GM19324 (cell line): ENCODE data around the gene ADARB2.
"Not testable (repeated sequence)": the region's sequence is repeated elsewhere in the genome, so short reads cannot be mapped to it uniquely, and the experiment has no call there.

Source experiments
- ATAC-seq: cut with Tn5 transposase; IDR thresholded peaks from one replicate; pipeline ENCODE4 v1.9.1; 2021; ENCODE audit warnings: mild to moderate bottlenecking, moderate library complexity; ENCODE audit not compliant: unreplicated experiment, low FRiP score

ADARB2 gene

DNA sequence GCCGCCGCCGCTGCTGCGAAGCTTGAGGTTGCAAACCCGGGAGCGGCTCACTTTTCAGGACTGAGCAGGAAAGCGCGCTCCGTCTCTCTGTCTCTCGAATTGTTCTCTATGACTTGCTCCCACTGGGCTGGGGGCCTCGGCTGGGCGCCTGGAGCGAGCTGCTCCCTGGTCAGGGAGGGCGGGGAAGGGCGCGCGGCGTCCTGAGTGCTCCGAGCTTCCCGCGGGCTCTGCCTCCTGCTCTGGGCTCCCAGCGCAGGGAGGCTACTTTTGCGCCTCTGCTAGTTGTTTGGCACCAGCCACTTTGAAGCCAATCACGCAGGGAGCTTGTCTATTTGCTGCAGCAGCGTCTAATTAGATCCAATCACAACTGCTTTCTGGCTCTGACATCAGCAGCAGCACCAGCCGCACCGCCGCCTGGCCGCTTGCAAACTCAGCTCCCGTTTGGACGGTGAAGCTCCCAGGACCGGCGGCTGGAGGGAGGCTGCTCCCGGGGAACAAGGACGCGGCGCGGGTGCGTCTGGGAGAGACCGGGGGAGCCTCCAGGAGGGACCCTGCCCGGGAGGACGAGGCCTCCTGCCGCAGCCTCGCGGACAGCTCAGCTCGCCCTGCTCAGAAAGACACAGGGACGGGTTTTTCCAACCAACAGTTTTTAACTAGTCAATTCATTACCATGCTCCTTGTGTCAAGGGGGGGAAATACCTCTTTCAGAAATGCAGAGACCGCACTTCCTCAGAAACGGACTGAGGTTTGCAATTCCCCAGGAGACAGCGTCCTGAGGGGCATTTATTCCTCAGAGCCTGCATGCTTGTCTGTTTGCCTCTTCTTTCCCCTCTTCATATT is at the start of gene ADARB2:
TSS of gene ADARB2 (minus strand) at position 304 of the 840 bp plus-strand sequence.
- peak; percentile 47 for ATAC-seq

DNA sequence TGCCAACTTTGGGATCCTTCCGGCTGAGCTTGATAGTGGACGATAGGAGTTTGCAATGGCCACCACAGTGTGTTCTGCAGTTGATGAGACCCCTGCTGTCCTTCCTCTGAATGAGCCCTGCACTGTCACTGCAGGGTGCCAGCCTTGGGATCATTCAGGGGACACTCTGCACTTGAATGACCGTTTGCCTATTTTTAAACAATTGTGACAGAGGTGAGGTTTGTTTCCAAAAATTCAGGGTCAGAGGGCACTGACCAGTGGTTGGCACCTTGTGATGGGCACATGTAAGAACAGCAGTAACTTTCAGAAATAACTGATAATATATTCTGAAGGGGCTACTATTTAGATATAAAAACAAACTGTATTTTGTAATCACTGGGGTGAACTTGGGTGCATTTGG is 48.5 kb upstream of the ADARB2 start:
- no peak for ATAC-seq

DNA sequence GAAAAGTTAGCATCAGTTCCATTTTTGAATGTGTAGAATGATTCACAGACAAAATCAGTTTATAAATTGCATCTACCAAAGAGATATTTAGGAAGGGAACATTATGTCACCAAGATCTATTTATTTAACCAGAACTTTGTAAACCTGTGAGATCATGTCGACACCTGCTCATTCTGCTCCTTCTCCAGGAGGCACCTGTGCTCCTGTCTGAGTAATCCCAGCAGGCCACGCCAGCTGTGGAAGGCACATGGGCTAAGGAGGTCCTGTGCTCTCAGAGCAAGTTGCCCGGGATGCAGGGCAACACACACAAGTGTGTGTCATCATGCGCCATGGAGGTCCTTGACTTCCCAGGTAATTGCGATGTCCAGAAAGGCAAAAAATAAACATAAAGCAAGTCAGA is 45.5 kb upstream of the ADARB2 start:
- ATAC-seq = no peak

DNA sequence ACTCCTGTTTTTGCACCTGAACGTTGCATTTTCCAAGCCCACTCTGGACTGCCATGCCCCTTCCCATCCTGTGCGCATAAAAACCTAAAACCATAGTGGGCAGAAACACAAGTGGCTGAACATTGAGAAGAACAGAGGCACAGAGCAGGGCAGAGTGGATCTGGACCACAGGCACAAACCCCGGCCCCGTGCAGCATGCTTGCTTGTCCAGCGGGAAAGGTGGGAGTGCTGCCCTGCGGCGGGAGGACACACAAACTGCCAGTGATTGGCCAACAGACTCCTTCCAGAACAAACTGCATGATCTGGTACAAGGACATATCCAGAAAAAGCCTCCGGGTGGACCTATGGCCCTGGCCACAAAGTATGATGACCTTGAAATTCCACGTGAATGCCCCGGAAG is 42.5 kb upstream of the ADARB2 start:
- no peak for ATAC-seq

DNA sequence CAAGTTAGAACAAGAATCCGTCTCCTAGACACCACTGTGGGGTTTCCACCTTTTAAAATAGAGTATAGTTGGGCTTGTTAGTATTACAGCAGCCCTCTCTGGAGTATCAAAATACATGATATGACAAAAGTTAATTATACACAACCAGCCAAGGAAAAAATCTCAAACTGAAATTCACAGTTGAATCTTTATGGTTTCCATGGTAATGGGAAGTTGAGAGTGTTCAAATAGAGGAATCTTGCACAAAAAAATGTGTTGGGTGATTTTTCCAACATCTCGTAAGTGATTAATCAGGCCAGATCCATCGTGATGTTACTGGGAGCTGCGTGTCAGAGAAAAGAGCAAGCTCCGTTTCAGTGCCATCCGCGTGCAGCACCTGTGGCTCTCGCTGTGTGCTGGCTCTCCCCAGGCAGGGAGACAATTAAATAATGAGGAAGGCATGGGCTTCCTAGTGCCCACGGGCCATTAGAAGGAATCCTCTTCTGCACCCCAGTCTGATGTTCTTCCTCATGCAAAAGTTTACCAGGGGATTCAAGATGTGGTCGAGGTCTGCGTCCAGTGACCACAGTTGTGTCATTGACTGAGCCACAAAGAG is 41.1 kb upstream of the ADARB2 start:
- no peak for ATAC-seq

DNA sequence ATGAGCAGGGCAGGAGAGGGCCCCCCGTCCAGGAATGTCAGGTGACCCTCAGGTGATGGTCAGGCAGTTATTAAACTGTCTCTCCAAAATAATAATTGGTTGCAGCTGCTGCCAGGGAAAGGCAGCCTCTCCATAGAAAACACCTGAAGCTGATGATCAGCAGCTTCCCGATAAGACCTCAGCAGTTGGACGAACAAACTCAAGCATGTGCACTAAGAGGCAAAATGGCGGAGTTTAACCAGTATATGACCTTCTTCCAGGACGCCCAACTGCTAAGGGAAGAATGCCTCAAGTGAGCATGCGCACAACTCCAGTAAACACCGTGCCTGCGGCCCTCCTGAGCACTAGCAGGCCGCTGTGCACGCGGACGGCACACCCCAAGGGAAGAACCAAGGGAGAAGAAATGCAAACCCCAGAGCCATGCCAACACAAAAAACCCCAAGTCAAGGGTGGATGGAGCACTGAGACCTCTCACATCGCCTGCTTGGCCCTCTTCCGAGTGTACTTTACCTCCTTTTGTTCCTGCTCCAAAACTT is 38.9 kb upstream of the ADARB2 start:
- ATAC-seq = no peak

DNA sequence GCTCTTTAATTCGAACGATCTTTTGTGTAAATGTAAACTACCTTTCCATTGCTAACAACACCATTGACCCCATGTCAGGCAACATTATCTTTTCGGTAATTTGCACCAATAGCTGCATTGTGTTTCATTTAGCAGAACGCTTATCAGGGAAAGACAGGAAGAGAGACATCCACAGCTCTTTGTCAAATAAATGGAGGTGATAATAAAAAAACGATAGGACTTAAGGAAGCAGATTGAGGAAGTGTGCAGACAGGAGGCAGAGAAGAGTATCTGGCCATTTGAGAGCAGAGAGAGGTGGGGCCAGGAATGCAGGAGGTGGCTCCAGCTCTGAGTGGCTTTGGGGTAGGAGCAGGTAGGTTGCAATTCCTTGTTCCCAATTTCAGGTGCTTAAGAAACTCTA is 37.5 kb upstream of the ADARB2 start:
- ATAC-seq = no peak

DNA sequence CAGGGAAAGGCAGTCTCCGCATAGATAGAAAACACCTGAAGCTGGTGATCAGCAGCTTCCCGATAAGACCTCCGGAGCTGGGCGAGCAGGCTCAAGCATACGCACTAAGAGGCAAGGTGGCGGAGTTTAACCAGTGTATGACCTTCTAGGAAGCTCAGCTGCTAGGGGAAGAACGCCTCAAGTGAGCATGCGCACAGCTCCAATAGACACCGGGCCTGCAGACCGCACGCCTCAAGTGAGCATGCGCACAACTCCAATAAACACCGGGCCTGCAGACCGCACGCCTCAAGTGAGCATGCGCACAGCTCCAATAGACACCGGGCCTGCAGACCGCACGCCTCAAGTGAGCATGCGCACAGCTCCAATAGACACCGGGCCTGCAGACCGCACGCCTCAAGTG is 35.9 kb upstream of the ADARB2 start:
- ATAC-seq = not testable (repeated sequence)

DNA sequence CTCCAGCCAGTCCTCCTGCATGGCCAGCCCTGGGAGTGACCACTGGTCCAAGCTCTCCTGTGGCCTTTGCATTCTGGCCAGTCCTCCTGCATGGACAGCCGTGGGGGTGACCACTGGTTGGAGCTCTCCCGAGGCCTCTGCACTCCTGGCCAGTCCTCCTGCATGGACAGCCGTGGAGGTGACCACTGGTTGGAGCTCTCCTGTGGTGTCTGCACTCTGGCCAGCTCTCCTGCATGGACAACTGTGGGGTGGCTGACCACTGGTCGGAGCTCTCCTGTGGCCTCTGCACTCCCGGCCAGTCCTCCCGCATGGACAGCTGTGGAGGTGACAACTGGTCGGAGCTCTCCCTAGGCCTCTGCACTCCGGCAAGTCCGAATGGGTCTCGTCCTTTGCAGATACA is 28.7 kb upstream of the ADARB2 start:
- no peak for ATAC-seq

DNA sequence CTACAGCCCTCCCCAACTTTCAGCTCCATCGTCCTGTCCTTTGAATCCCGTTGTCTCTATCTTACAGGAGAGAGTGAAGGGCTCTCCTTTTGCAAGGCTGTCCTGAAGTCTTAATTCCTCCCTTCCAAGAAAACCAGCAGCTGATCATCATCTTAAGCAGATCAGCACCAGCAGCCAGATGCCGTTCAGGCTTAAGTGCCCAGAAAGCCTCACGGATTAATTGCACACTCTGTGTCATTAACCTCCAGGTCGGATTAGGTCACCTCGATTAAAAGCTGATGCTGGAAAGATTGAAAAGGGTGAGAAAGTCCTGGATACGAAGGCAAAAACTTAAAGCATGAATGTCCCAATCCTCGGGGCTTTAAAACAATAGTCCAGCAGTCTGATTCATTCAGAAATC is 24.8 kb upstream of the ADARB2 start:
- no peak for ATAC-seq

DNA sequence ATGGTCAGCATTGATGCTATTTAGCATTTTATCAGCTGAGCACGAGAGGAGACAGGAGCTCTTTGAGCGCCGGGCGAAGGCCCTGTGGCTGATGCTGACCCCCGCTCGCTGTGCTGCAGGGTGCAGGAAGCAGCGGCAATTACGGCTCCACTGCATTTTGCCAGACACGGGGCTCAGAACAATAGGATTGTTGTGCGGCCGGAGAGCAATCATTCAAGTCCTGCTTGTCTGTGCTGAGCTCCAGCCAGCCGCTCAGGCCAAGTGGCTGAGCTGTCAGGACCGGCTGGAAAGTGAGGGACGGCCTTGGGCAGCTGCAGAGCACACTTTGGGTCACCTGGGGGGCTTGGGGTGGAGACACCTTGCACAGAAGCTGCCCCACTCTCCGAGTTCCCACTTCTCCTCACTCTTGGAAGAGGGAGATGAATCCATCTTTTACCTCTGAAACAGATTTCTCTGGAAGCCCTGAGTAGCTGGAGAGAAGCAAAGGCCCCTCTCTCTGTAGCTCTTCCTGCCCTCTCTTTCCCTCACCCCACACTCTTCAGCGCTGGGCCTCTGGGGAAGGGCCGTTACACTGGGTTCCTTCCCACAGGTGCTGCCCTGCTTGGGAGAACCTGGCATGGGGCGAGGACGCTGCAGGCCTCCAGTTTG is 17.3 kb upstream of the ADARB2 start:
- ATAC-seq = no peak

DNA sequence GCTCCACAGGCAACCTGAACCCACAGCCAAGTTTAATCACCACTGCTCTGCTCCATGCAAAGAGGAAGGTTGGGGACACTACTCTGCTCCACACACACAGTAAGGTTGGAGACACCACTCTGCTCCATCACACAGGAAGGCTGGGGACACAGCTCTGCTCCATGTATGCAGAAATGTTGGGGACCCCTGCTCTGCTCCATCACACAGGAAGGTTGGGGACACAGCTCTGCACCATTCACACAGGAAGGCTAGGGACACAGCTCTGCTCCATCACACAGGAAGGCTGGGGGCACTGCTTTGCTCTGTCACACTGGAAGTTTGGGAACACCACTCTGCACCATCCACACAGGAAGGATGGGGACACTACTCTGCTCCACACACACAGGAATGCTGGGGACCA is 14.8 kb upstream of the ADARB2 start:
- ATAC-seq = no peak

DNA sequence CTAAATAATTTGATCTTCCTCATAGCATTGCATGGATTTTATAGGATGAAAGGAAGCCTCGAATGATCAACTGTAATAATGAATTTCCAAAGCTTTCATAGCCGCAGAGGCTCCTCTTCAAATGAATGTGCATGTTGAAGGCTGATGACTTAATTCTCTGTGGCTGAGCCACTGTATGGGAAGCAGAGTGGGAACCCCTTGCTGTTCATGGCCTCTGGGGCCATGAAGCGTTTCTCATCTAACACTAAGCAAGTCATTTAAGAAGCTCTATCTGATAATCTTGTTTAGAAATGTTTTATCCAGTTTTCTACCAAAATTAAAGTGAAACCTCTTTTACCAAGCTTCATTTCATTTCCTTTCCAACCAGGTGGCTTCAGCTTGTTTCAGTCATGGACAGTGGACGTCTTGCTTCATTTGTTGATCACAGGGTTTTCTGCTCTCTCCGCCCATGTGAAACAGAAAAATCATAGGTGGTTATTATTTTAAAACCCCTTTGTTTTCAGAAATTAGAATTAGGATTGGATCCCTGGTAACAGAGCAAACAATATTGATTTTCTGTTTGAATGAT is 10.3 kb upstream of the ADARB2 start:
- no peak for ATAC-seq

DNA sequence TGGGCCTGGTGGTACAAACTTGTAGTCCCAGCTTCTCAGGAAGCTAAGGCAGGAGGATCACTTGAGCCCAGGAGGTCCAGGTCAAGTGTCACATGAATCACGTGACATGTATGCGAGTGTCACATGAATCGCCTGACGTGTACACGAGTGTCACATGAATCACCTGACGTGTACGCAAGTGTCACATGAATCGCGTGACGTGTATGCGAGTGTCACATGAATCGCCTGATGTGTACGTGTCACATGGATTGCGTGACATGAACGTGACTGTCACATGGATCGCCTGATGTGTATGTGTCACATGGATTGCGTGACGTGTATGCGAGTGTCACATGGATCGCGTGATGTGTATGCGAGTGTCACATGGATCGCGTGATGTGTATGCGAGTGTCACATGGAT is 9.5 kb upstream of the ADARB2 start:
- ATAC-seq = no peak

DNA sequence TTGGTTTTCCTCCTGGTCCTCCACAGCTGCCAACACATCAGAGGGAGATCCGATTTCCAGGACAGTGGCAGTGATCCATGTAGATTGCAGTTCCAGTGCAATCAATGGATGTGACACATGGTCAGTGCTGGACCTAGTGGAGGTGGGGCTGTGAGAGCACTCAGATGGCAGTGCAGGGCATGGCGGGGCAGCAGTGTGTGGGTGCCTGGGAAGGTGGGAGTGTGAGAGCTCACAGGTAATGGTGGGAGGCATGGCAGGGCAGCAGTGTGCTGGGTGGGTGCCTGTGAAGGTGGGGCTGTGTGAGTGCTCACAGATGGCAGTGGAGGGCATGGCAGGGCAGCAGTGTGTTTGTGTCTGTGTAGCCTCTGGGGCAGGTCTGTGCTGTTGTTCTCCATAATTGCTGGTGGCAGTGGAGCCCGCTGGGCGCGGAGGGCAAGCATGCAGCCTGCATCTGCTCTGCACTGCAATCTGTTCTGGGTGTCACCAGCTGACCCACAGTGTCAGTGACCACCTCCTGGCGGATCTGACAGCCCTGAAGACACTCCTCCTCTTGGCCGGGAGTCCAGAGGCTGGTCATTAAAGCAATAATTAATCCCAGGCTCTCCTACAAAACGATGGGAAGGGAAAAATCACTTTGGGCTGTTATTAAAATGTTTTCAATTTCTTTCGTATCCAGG is 8.6 kb upstream of the ADARB2 start:
- no peak for ATAC-seq

DNA sequence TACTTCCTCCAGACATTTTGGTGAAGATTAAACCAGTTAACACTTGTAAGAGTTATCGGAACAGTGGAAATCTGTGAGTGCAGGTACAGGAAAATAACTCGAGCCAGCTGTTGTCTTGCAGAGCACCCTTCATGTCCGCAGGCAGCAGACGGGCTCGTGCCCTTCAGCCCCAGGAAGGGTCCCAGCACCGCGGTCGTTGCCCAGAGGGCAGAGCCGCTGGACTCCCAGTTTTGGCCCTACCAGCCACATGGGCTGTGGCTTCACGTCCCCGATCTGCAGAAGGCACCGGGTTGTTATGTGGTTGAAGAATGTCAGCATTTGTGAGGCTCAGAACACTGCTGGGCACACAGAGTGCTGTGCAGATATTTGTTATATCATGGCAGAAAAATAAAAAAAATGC is 7.2 kb upstream of the ADARB2 start:
- ATAC-seq = no peak

DNA sequence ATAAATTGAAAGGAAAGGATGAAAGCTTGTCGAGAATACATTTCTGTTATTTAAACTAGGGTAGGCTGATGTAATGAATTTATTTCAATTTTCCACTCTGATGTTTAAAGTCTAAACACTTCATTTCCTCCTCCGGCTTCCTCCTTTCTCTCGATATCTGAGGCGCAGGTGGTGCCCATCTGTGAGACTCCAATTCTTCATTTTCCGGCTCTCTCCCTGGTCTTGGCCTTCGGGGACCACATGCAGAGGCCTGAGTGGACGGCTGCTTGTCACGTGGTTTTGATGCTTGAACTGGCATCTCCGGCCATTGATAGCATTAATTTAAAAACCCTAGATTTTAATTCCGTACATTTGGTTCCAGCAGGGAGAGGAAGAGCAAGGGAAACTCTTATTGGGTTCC is 5.8 kb upstream of the ADARB2 start:
- no peak for ATAC-seq

DNA sequence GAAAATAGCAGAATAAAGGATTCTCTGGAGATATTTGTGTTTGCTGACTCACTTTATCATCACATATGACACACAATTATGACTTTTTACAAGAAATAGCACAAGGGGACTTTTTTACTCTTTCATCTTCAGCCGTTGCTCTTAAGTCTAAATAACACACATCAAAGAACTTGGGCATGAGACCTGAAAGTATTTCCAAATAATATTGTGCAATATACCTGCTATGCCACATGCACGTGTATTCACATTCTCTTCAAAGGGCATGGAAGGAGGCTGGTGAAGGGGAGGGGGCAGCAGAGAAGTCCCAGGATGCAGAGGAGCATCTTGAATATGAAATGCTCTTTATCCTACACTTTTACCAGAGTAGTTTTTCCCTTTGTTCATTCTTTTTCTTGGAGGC is 4.1 kb upstream of the ADARB2 start:
- no peak for ATAC-seq

DNA sequence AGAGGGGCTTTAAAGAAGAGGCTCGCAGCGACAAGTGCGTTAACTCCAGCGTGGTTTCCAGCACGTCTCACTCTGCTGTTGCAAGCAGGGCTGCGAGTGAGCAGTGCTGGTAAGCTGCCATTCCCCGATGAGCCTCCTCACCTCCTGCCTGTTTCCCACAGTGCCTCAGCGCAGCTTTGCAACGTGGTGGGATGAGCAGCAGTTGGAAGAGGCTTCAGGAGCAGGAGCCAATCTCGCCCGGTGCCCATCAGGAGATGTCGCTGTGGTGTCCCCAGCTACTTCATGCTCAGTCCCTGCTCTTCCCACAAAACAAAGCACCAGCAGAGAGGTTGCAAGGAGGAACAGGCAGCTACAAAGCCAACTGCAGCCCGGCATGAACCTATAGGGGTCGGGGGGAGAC is 2.4 kb upstream of the ADARB2 start:
- no peak for ATAC-seq

DNA sequence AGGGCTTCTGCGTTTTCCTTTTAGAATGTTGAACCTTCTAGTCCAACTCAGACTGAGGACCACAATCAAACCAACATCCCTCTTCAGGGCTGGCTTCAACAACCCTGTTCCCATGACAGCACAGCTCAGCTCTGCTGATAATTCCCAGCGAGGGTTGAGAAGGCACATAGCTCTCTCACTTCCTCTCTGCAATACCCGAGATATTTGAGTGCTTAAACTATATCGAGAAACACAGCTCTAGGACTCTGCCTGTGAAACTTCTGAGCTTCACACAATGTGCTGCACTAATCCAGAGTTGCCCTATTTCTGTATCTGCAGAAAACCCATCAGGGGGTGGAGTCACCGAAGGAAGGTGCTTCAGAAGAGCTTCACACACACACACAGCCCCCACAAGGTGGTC is 1.6 kb upstream of the ADARB2 start:
- ATAC-seq = no peak

DNA sequence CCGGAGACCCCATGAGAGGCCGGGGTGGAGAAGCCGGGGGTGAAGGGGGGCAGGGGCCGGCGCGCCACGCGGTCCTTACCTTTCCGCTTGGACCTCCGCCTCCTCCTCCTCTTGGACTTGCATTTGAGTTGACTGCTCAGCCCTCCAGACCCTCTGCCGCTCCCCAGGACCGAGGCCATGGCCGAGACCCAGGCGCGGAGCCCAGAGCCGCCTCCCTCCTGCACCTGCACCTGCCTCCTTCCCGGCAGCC is 428 bp downstream of the ADARB2 start:
- peak; percentile 39 for ATAC-seq
